ENCODE data around the gene ZSWIM9.

DNA sequence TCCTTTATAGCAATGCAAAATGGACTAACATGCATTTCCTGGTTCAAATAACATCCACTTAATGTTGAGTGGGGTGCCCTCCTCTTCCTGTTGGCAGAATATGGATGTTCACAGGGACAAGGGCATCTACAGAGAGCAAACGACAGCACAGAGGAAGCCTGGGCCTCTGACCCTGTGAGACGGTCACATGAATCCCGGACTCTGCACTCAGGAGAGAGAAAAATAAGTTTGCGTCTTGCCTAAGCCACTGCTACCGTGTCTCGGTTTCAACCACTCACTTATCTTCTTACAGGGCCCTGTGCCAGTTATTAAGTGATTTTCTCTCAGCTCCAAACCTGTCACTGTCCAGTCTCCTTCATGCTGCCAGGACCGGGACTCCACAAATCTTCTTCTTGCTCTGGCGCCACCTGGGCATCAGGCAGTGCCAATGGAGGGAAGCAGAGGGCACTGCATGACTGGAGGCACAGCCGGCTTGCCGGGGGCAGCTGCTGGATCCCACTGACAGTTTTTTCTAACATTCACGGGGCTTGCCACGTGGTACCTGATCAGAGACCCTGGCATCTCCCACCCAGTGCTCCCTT, 12.2 kb upstream of the ZSWIM9 start:
- no peak for TF ChIP-seq FOXM1 (IDR thresholded peaks at IDR 0.05; ENCODE audit: low read depth)
- TF ChIP-seq YY1 (IDR thresholded peaks at IDR 0.05; ENCODE audit: low read depth), result no peak
- no peak for TF ChIP-seq POLR2AphosphoS5 (IDR thresholded peaks at IDR 0.05; ENCODE audit: low read depth, low read length)
- no peak for TF ChIP-seq FOXJ3 (CRISPR knock-in tag; IDR thresholded peaks at IDR 0.05)
- TF ChIP-seq, protein P1, sequence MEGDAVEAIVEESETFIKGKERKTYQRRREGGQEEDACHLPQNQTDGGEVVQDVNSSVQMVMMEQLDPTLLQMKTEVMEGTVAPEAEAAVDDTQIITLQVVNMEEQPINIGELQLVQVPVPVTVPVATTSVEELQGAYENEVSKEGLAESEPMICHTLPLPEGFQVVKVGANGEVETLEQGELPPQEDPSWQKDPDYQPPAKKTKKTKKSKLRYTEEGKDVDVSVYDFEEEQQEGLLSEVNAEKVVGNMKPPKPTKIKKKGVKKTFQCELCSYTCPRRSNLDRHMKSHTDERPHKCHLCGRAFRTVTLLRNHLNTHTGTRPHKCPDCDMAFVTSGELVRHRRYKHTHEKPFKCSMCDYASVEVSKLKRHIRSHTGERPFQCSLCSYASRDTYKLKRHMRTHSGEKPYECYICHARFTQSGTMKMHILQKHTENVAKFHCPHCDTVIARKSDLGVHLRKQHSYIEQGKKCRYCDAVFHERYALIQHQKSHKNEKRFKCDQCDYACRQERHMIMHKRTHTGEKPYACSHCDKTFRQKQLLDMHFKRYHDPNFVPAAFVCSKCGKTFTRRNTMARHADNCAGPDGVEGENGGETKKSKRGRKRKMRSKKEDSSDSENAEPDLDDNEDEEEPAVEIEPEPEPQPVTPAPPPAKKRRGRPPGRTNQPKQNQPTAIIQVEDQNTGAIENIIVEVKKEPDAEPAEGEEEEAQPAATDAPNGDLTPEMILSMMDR (IDR thresholded peaks at IDR 0.05), result no peak
- TF ChIP-seq SIN3A (IDR thresholded peaks at IDR 0.05; ENCODE audit: borderline replicate concordance, low read depth, low read length), result no peak
- TF ChIP-seq, protein P2, sequence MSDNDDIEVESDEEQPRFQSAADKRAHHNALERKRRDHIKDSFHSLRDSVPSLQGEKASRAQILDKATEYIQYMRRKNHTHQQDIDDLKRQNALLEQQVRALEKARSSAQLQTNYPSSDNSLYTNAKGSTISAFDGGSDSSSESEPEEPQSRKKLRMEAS (IDR thresholded peaks at IDR 0.05; ENCODE audit: low read depth), result no peak
- TF ChIP-seq, protein P3, sequence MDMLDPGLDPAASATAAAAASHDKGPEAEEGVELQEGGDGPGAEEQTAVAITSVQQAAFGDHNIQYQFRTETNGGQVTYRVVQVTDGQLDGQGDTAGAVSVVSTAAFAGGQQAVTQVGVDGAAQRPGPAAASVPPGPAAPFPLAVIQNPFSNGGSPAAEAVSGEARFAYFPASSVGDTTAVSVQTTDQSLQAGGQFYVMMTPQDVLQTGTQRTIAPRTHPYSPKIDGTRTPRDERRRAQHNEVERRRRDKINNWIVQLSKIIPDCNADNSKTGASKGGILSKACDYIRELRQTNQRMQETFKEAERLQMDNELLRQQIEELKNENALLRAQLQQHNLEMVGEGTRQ (IDR thresholded peaks at IDR 0.05; ENCODE audit: borderline replicate concordance, low read depth, low read length), result no peak
- TF ChIP-seq, protein P4, sequence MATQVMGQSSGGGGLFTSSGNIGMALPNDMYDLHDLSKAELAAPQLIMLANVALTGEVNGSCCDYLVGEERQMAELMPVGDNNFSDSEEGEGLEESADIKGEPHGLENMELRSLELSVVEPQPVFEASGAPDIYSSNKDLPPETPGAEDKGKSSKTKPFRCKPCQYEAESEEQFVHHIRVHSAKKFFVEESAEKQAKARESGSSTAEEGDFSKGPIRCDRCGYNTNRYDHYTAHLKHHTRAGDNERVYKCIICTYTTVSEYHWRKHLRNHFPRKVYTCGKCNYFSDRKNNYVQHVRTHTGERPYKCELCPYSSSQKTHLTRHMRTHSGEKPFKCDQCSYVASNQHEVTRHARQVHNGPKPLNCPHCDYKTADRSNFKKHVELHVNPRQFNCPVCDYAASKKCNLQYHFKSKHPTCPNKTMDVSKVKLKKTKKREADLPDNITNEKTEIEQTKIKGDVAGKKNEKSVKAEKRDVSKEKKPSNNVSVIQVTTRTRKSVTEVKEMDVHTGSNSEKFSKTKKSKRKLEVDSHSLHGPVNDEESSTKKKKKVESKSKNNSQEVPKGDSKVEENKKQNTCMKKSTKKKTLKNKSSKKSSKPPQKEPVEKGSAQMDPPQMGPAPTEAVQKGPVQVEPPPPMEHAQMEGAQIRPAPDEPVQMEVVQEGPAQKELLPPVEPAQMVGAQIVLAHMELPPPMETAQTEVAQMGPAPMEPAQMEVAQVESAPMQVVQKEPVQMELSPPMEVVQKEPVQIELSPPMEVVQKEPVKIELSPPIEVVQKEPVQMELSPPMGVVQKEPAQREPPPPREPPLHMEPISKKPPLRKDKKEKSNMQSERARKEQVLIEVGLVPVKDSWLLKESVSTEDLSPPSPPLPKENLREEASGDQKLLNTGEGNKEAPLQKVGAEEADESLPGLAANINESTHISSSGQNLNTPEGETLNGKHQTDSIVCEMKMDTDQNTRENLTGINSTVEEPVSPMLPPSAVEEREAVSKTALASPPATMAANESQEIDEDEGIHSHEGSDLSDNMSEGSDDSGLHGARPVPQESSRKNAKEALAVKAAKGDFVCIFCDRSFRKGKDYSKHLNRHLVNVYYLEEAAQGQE (IDR thresholded peaks at IDR 0.05; ENCODE audit: low read depth, low read length), result no peak

All from SK-N-SH (cell line).